ENCODE results near the gene PARD6B.
"Not testable (repeated sequence)": the region's sequence is repeated elsewhere in the genome, so short reads cannot be mapped to it uniquely, and the experiment has no call there.

The PARD6B gene

DNA sequence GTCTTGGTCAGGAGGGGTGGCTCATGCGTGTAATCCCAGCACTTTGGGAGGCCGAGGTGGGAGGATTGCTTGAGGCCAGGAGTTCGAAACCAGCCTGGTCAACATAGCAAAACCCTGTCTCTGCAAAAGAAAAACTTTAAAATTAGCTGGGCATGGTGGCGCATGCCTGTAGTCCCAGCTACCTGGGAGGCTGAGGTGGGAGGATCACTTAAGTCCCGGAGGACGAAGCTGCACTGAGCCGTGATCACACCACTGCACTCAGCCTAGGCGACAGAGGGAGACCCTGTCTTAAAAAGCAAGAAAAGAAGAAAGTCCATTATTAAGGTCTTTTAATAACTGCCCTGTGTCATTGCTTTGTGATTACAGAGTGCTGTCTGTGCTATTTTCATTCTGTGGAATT lies 47.6 kb downstream of the PARD6B start:
- not testable (repeated sequence) for DNase-seq

DNA sequence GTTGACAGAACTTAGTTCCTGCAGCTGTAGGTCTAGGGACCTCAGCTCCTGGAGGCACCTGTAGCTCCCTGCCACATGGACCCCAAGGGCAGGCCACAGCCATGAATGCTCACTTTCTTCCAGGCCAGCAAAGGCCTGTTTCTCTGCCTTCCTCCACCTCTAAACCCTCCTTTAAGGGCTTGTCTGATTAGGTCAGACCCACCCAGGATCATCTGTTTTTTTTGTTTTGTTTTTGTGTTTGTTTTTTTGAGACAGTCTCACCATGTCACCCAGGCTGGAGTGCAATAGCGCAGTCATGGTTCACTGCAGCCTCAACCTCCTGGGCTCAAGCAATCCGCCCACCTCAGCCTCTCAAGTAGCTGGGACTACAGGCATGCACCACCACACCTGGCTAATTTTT lies 52.0 kb downstream of the PARD6B start:
- DNase-seq = no peak

DNA sequence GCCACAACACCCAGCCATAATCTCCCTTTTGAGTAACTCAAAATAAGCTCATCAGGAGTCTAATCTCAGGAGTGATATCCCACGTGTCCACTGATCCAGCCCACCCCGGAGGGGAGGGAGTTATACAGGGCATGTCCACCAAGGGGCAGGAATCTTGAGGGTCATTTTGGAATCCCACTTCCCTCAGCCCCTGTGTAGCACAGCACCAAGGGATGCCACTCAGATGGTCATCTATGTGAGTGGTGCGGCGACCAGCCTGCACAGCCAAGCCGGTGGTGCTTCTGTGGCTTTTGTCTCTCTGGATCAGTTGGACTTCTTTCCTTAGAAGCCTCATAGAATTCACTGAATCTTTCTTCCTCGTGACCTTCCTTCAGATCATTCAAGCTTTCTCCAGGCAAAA lies 52.5 kb downstream of the PARD6B start:
- no peak for DNase-seq

DNA sequence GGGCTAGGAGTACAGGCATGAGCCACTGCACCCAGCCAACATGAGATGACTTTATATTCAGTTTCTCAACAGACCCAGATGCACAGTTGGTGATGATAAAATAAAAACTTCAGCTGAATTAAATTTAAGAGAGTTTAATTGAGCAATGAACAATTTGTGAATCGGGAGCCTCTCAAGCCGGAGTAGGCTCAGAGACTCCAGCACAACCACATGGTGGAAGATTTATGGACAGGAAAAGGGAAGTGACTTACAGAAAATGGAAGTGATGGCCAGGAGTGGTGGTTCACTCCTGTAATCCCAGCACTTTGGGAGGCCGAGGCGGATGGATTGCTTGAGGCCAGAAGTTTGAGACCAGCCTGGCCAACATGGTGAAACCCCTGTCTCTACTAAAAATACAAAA lies 53.1 kb downstream of the PARD6B start:
- no peak for DNase-seq

DNA sequence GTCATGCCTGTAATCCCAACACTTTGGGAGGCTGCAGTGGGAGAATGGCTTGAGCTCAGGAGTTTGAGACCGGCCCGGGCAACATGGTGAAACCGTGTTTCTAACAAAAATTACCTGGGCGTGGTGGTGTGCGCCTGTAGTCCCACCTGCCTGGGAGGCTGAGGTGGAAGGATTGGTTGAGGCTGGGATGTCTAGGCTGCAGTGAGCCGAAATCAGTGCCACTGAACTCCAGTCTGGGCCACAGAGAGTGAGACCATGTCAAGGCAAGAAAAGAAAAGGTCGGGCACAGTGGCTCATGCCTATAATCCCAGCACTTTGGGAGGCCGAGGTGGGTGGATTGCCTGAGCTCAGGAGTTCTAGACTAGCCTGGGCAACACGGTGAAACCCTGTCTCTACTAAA lies 55.3 kb downstream of the PARD6B start:
- DNase-seq = no peak

DNA sequence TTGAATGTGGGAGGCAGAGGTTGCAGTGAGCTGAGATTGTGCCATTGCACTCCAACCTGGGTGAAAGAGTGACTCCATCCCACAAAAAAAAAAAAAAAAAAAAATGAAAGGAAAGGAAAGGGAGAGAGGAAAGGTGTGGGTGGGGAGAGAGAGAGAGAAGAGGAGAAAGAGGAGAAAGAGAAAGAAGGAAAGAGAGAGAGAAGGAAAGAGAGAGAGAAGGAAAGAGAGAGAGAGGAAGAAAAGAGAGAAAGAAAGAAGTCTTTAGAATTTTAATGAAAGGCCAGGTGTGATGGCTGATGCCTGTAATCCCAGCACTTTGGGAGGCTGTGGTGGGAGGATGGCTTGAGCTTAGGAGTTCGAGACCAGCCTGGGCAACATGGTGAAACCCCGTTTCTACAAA lies 55.8 kb downstream of the PARD6B start:
- DNase-seq = no peak

DNA sequence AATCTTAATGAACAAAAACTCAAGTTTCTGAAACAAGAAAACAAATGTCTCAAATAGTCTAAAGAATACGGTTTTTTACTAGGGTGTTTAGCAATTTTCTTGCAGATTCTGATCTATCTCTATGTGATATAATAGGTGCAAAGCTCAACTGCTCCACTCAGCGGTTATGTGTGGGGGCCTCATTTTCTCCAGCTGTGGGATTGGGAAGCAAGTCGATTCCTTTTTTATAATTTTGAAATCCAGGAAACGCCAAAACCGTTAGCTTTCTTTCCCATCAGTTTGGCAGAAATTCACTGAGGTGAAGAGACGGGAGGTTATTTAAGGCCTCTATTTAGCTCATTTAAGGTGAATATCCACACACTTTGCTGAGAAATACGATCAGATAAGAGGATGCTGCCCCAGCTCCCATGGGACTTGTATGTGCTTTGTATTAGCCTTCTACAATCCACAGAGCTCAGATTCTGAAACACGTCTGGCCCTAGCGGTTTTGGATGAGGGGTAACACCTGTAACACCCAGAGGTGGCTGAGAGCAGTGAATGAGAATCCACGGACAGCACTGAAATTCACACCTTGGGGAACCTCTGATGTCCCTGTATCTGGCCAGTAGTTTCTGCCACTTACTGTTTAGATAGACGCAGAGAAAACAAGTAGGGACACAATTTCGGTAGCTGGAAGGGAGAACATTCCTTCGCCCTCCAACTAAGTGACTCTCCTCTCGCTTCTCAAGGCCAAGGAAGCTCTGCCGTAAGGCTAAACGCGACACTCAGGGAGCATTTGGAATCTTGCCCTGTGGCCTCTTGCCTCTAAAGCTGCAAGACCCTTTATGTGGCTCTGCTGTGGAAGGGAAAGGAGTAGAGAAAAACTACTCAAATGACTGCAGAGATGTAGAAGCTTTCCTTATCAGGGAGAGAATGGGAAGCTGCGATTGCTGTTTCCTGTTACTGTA lies 56.9 kb downstream of the PARD6B start:
- DNase-seq = no peak

GRCh38 chr20:50789968-50790650 lies 58.7 kb downstream of the PARD6B start:
- DNase-seq = no peak

- DNase-seq = peak; percentile 71
These were observed 59.4 kb downstream of the PARD6B start for GRCh38 chr20:50790651-50791277.

DNA sequence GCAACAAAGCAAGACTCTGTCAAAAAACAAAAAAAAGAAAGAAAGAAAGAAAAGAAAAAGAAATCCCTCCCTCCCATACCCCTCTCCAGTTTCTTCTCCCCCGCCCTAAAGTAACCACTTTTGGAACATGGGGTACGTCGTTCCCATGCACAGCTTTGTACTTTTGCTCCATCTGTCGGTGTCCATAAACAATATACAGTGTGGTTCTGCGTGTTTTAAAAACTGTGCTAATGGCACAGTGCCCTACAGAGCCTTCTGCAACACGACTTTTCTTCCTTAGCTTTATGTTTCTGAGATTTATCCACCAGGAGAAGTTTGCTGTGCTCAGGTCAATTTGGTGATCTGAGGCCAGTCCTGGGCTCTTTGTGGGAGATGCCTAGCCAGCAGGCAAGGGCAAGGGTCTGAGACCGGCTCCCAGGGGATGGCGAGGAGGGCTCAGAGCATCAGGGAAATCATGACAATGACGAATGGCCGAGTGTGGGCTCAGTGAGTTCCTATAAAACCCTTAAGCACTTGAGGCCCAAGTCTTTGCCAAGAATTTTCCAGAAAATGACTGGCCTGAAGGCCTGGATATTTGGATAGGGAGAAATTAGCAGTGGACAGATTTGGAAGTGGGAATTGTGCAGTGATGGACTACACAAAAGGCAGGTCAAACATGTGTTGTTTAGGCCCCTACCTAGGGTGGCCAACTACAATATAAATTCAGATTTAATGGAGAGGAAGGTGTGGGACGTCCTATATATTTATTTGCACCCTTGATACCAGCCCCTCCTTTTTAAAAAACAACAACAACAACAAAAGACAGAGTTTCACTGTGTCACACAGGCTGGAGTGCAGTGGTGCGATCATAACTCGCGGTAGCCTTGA lies 61.6 kb downstream of the PARD6B start:
- no peak for DNase-seq

- not testable (repeated sequence) for DNase-seq
These were observed 62.2 kb downstream of the PARD6B start for GRCh38 chr20:50793575-50794016.

GRCh38 chr20:50794181-50794845 lies 62.9 kb downstream of the PARD6B start:
- no peak for DNase-seq

GRCh38 chr20:50794846-50795634 lies 63.7 kb downstream of the PARD6B start, which contains the start of gene BCAS4:
BCAS4 (plus strand) TSS chr20:50795061; CDS start chr20:50795084, 23 bp downstream.
- peak; percentile 59 for DNase-seq

- no peak for DNase-seq
These were observed 65.8 kb downstream of the PARD6B start for GRCh38 chr20:50797142-50797541.

DNA sequence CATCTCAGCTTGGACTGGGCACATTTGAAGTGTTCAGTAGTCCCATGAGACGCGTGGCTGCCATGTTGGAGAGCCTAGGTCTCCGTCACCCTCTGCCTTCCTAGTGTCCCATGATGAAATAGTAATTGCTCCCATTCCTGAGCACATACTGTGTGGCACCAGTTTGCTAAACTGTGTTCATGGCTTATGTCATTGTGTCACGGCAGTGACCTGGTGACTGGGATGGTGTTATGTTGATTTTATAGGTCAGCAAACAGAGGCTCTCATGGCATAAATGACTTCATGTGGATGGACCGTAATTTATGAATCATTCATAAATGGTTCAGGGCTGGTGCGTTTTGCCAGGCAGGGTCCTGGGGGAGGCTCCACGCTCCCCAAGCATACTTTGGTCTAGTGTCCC lies 67.3 kb downstream of the PARD6B start:
- no peak for DNase-seq

- DNase-seq = no peak
These were observed 68.0 kb downstream of the PARD6B start for GRCh38 chr20:50799176-50799889.

GRCh38 chr20:50799890-50800550 lies 68.6 kb downstream of the PARD6B start:
- no peak for DNase-seq

DNA sequence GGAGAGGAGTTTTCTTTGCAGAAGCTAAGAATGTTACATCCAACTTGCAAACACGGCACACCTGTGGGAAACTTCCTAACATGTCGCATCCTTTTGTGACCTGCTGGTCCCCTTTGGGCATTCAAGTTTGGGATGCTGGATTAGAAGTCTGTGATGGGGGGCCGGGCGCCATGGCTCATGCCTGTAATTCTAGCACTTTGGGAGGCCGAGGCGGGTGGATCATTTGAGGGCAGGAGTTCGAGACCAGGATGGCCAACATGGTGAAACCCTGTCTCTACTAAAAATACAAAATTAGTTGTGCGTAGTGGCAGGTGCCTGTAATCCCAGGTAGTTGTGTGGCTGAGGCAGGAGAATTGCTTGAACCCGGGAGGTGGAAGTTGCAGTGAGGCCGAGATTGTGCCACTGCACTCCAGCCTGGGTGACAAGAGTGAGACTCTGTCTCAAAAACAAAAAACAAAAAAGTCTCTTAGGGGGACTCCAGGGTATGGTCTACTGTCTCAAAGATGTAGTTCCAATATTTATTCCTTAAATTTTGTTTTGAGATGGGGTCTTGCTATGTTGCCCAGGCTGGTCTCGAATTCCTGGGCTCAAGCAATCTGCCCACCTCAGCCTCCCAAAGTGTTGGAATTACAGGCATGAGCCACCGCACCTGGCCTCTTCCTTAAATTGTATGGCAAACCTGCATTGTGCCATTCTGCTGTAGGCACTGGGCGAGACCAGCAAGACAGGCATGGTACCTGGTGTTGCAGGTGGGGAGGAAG lies 69.8 kb downstream of the PARD6B start:
- DNase-seq = not testable (repeated sequence)

DNA sequence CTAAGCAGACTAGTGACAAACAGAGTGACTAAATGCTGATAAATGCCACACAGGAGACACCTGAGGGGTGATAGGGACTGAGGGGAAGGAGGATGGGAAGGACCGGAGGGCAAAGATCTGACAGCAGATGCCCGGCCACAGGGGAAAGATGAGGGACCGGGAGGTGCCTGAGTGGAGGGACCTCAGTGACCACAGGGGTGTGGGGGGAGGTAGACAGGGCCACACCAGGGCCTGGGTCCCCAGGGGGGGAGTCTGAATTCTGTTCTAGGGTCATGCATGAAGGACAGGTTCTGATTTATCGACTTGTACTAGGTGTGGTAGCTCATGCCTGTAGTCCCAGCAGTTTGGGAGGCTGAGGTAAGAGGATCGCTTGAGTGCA lies 70.4 kb downstream of the PARD6B start:
- DNase-seq = no peak
